GM12878 (cell line): ENCODE results near the gene SMIM14. TPM values are rescaled to one million over a fixed set of nuclear protein-coding genes. Genes with fewer than 3 reads are reported as not detected.

Source experiments
- ATAC-seq: fragments of 200-7000 bp; cut with Tn5 transposase; 3 replicates; pipeline ENCODE4 v1.9.1; 2020; ENCODE audit warnings: mild to moderate bottlenecking, moderate library complexity
- BruUV-seq: library from RNA; stranded (reverse); fragments of 400-500 nt; replicated peaks from 2 replicates; lab custom pipeline; 2021; lab: Mats Ljungman, UMichigan
- CTCF ChIA-PET: fragments of 300-600 bp; sonication (Branson Sonifier 250); formaldehyde crosslinking; extraction: SDS; loops from one replicate; lab custom pipeline; 2021; ENCODE audit warnings: inconsistent platforms; lab: Yijun Ruan, JAX
- POLR2A ChIA-PET: fragments of 350-600 bp; formaldehyde crosslinking; extraction: SDS; loops from one replicate; lab custom pipeline; 2021; ENCODE audit warnings: inconsistent platforms; lab: Charles Lee
- RAD21 ChIA-PET: fragments of 300-600 bp; sonication (Branson Sonifier 250); formaldehyde crosslinking; loops from one replicate; lab custom pipeline; 2023; ENCODE audit warnings: antibody characterized with exemption; ENCODE audit not compliant: unreplicated experiment; lab: Charles Lee
- SMC1A ChIA-PET: fragments of 300-600 bp; sonication (Branson Sonifier 250); formaldehyde crosslinking; loops from one replicate; lab custom pipeline; 2023; ENCODE audit not compliant: unreplicated experiment, uncharacterized antibody; lab: Charles Lee
- DNase-seq: peaks from one replicate; pipeline ENCODE4 v3.0.0-alpha.2; 2011; ENCODE audit warnings: low read depth, low spot score
- FAIRE-seq: peaks from 3 replicates; lab custom pipeline; 2011; peaks lifted over from hg19 to GRCh38; lab: Jason Lieb, UNC
- H2AFZ ChIP-seq: 2 replicates; pipeline ENCODE4 v1.6.0; 2011; ENCODE audit warnings: low read depth, low read length, control low read depth; ENCODE audit not compliant: control insufficient read depth
- H3K27ac ChIP-seq: 2 replicates; pipeline ENCODE4 v1.5.1; 2011; ENCODE audit warnings: control low read depth; ENCODE audit not compliant: control insufficient read depth, insufficient read depth
- H3K27me3 ChIP-seq, 2 experiments: replicated peaks in 1 of 2; 2 replicates each; pipeline versions ENCODE4 v1.6.0 to v1.6.1; 2011; ENCODE audit warnings: low read length in 1 of 2; ENCODE audit not compliant: control insufficient read depth in 2 of 2, insufficient read depth in 2 of 2
- H3K36me3 ChIP-seq, 2 experiments: 2 replicates each; pipeline ENCODE4 v1.5.1; 2011; ENCODE audit warnings: low read length in 1 of 2; ENCODE audit not compliant: control insufficient read depth in 2 of 2, insufficient read depth in 2 of 2
- H3K4me1 ChIP-seq: 2 replicates; pipeline ENCODE4 v1.6.1; 2011; ENCODE audit warnings: mild to moderate bottlenecking, low read length, moderate library complexity, mixed read lengths; ENCODE audit not compliant: control insufficient read depth, insufficient read depth
- H3K4me2 ChIP-seq: 2 replicates; pipeline ENCODE4 v1.6.0; 2011; ENCODE audit warnings: control low read depth; ENCODE audit not compliant: control insufficient read depth, insufficient read depth
- H3K4me3 ChIP-seq: fragments of 200-600 bp; sonication (generic); 2 replicates; pipeline ENCODE4 v1.5.1; 2016
- H3K79me2 ChIP-seq: 2 replicates; pipeline ENCODE4 v1.6.0; 2011; ENCODE audit warnings: low read length; ENCODE audit not compliant: control insufficient read depth, insufficient read depth
- H3K9ac ChIP-seq: 2 replicates; pipeline ENCODE4 v1.8.0; 2011; ENCODE audit warnings: low read length, control low read depth, mixed read lengths; ENCODE audit not compliant: control insufficient read depth, insufficient read depth
- H3K9me3 ChIP-seq: replicated peaks from 3 replicates; pipeline ENCODE4 v1.5.1; 2011; ENCODE audit warnings: mild to moderate bottlenecking, low read length; ENCODE audit not compliant: control insufficient read depth, insufficient read depth
- H4K20me1 ChIP-seq: 2 replicates; pipeline ENCODE4 v1.6.0; 2011; ENCODE audit not compliant: control insufficient read depth, insufficient read depth
- EP300 ChIP-seq, 2 experiments: fragments of 150-350 bp in 1 of 2; IDR thresholded peaks; 2 replicates each; pipeline ENCODE4 v1.6.1; 2011 to 2012; ENCODE audit warnings: low read depth in 2 of 2, low read length in 2 of 2, borderline replicate concordance in 1 of 2, improper control_type of control experiment in 1 of 2, inconsistent platforms in 1 of 2; ENCODE audit not compliant: control insufficient read depth in 1 of 2
- NFXL1 ChIP-seq: fragments of 450-650 bp; IDR thresholded peaks from 2 replicates; pipeline ENCODE4 v1.6.1; 2017; ENCODE audit warnings: antibody characterized with exemption, mild to moderate bottlenecking, borderline replicate concordance
- YY1 ChIP-seq: IDR thresholded peaks from 2 replicates; pipeline ENCODE4 v1.6.1; 2011; ENCODE audit warnings: low read depth, mild to moderate bottlenecking, low read length
- WGBS: methylation state at CpG from one replicate; pipeline ENCODE4 v1.1.6; 2016; ENCODE audit warnings: low lambda C conversion rate; ENCODE audit not compliant: insufficient replicate concordance, insufficient coverage; ENCODE audit errors: missing lambda C conversion rate; 5-methylcytosine and 5-hydroxymethylcytosine counted together
- in situ Hi-C: fragments of 300-500 bp; cut with MboI; formaldehyde crosslinking; loops from 9 replicates; pipeline ENCODE4 v1.14.3; 2018; ENCODE audit warnings: mixed read lengths
- intact Hi-C: fragments of 100-400 bp; cut with micrococcal nuclease; formaldehyde crosslinking; loops from one replicate; pipeline ENCODE4 v1.14.2; 2022; ENCODE audit not compliant: unreplicated experiment
- polyA plus RNA-seq, 11 experiments: library from polyadenylated mRNA; depleted of rRNA in 4 of 11; unstranded in 6 of 11; stranded (reverse) in 5 of 11; fragments of >200 nt; fragmentation: Nextera tagmentation in 4 of 11; fragmentation: Illumina TruSeq in 1 of 11; extraction: Ambion mirVana in 4 of 11; extraction: Trizol in 1 of 11; gene quantifications; 1 replicate in 1 of 11; 2 replicates in 10 of 11; pipeline versions ENCODE4 v1.2.1 to v1.2.3, GENCODE V29; 2011 to 2016; ENCODE audit warnings: inconsistent platforms in 2 of 11, missing spikeins in 2 of 11, low read depth in 1 of 11
- total RNA-seq, 4 experiments: library from RNA; depleted of rRNA in 3 of 4; stranded (reverse); fragments of >200 nt in 3 of 4; fragmentation: Illumina TruSeq in 1 of 4; extraction: Trizol in 1 of 4; gene quantifications; 2 replicates each; pipeline versions ENCODE4 v1.2.1 to v1.2.3, GENCODE V29; 2013 to 2021
- TF ChIP-seq, protein P1 (sequence below): fragments of 450-650 bp; IDR thresholded peaks from 2 replicates; pipeline ENCODE4 v1.6.1; 2017; ENCODE audit warnings: borderline replicate concordance

SMIM14 gene
- total and polyA plus RNA-seq, 10 of the 15 experiments (the other 5 are each of a cell fraction or from before 2014, with no cell fraction given), result 125 to 671 (median 188) TPM

- RAD21 ChIA-PET, result interaction anchor here (0.7 to 0.8 kb wide), 2 partner anchors 52 to 113 kb away, joined by 3 read pairs; no protein-coding TSS in a partner anchor
- H2AFZ ChIP-seq, result no peak overlapping the region
- no peaks in the 10 kb centered on the region for H4K20me1 ChIP-seq
- DNase-seq, result no peak
- no peak for ATAC-seq
- BruUV-seq, result no TSS peak
- SMC1A ChIA-PET, result interaction anchor here (1.0 to 1.2 kb wide), 2 partner anchors 76 to 111 kb away, joined by 3 read pairs; no protein-coding TSS in a partner anchor
- no peak overlapping the region for H3K27ac ChIP-seq
- intact Hi-C loops, result no loop called here
- POLR2A ChIA-PET, result no interaction called here
- H3K9me3 ChIP-seq, result no peaks in the 10 kb centered on the region
- no peak overlapping the region for H3K4me3 ChIP-seq
- in situ Hi-C loops, result no loop called here
- TF ChIP-seq, protein P1, sequence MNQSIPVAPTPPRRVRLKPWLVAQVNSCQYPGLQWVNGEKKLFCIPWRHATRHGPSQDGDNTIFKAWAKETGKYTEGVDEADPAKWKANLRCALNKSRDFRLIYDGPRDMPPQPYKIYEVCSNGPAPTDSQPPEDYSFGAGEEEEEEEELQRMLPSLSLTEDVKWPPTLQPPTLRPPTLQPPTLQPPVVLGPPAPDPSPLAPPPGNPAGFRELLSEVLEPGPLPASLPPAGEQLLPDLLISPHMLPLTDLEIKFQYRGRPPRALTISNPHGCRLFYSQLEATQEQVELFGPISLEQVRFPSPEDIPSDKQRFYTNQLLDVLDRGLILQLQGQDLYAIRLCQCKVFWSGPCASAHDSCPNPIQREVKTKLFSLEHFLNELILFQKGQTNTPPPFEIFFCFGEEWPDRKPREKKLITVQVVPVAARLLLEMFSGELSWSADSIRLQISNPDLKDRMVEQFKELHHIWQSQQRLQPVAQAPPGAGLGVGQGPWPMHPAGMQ, result no peak
- TF ChIP-seq YY1, result no peak
- H3K9ac ChIP-seq, result no peak overlapping the region
- CTCF ChIA-PET, result interaction anchor here (0.6 to 0.7 kb wide), 2 partner anchors 66 to 211 kb away, joined by 3 read pairs; no protein-coding TSS in a partner anchor
- H3K36me3 ChIP-seq, result peaks cover 0 to 8% of the 10 kb centered on the region in 2 experiments; a peak in 2 of 4 replicates
- no peaks in the 10 kb centered on the region for H3K4me1 ChIP-seq
- FAIRE-seq, result no peak
- peak overlapping the region; percentile 17; the same call in 1 of the 2 replicates for H3K4me2 ChIP-seq
- H3K79me2 ChIP-seq, result peaks cover 34% of the 10 kb centered on the region
- no peaks in the 10 kb centered on the region for H3K27me3 ChIP-seq
- 98% methylated on average over 2 of the region's 2 CpGs for WGBS
These were observed 116.6 kb downstream of the SMIM14 start for GRCh38 chr4:39522068-39522467.

DNA sequence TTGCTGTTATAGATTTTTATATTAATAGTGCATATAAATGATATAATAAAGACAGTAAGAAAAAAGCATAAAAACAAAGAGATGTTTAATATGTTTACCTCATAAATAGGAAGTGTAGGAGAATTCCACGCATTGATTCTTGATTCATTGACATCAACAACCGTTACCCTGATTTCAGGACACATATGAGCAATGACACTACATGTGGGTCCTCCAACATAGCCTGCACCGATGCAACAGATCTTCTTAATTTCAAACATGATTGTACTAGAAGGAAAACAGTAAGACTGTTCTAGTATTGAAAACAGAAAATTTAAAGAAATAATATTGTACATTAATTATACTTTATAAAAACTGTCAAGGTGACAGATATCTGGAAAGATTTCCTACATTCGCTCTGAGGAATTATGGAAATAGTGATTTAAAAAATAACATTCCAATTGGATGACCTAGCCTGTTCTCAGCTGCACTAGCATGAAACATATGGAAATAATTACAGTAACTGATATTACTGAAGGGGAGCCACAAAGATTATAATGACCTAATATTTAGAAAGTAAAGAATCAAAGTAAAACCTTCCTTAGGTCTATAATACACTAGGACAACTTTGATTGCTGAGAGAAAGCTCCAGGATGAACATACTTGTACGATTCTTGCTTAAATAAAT lies 117.3 kb downstream of the SMIM14 start:
- over 99% methylated on average over 5 of the region's 5 CpGs for WGBS
- no peaks in the 10 kb centered on the region for H3K9me3 ChIP-seq

More for the DNA sequence above, 117.3 kb downstream of the SMIM14 start:
- POLR2A ChIA-PET, result no interaction called here
- ATAC-seq, result no peak
- intact Hi-C loops, result no loop called here
- in situ Hi-C loops, result no loop called here
- RAD21 ChIA-PET, result no interaction called here
- BruUV-seq, result no TSS peak
- CTCF ChIA-PET, result interaction anchor here (0.6 kb wide), 1 partner anchor 212 kb away, joined by 3 read pairs; no protein-coding TSS in a partner anchor
- no peaks in the 10 kb centered on the region for H4K20me1 ChIP-seq
- no peak overlapping the region for H3K9ac ChIP-seq
- no peaks in the 10 kb centered on the region for H3K4me1 ChIP-seq
- FAIRE-seq, result no peak
- peaks cover 27% of the 10 kb centered on the region for H3K79me2 ChIP-seq
- no peak overlapping the region for H3K27ac ChIP-seq
- H3K36me3 ChIP-seq, result peaks cover 0 to 8% of the 10 kb centered on the region in 2 experiments; a peak in 2 of 4 replicates
- TF ChIP-seq, protein P1, result no peak
- TF ChIP-seq NFXL1 (no peak), EP300 (IDR thresholded peaks at IDR 0.05; ENCODE audit: borderline replicate concordance in 1 of 2, control insufficient read depth in 1 of 2, low read depth in 2 of 2, low read length in 2 of 2) (no peak)
- TF ChIP-seq, all 136 proteins: peak for 0
- DNase-seq, result no peak
- Histone ChIP-seq H3K27me3 (no peaks in the 10 kb centered on the region), H3K4me3 (no peak overlapping the region), H2AFZ (no peak overlapping the region), H3K4me2 (peak overlapping the region; percentile 17; the same call in 1 of the 2 replicates)
- SMC1A ChIA-PET, result interaction anchor here (1.2 kb wide), 1 partner anchor 77 kb away, joined by 3 read pairs; no protein-coding TSS in a partner anchor
